Measurements from ENCODE around the gene GBX1. TPM values are rescaled to one million over a fixed set of nuclear protein-coding genes. Genes with fewer than 3 reads are reported as not detected.

Gene GBX1
- total RNA-seq, 1 experiment from 2014 or later, result not detected

- no peak overlapping the region for H3K56ac ChIP-seq (ENCODE audit: insufficient read length, low read depth, low read length)
- Mint-ChIP-seq H3K36me3 (ENCODE audit: insufficient read depth in 1 of 3, low read depth in 3 of 3) (peaks cover 24 to 39% (median 32%) of the 10 kb centered on the region in 3 experiments), H3K27ac (0 out of 7 replicates have a peak overlapping the region, but pooled peaks of 1 of the 3 experiments have one; percentile 11), H3K4me1 (peaks cover 19 to 21% of the 10 kb centered on the region in 2 experiments), H3K4me3 (no peak overlapping the region; a peak in 1 of 5 replicates), H3K9me3 (no peaks in the 10 kb centered on the region), H3K27me3 (ENCODE audit: low read depth) (peaks cover 6% of the 10 kb centered on the region)
- H3K79me2 ChIP-seq (ENCODE audit: insufficient read depth, low read length), result peaks cover 3% of the 10 kb centered on the region; the same call in 1 of the 2 replicates
- no peaks in the 10 kb centered on the region for H3K23me2 ChIP-seq (ENCODE audit: insufficient read length, low read depth, low read length, poor library complexity, severe bottlenecking)
- no peak overlapping the region for H3K4me2 ChIP-seq (ENCODE audit: insufficient read depth, insufficient read length, low read length)
- no peak overlapping the region for H3T11ph ChIP-seq (ENCODE audit: low read length)
- H3K18ac ChIP-seq (ENCODE audit: insufficient read length, low read depth, low read length), result no peak overlapping the region
- no peak overlapping the region for H2BK12ac ChIP-seq (ENCODE audit: insufficient read length, low read depth, low read length)
- TF ChIP-seq CTCF (conservative IDR thresholded peaks at IDR 0.05), result no peak
- no peak overlapping the region for H2AK5ac ChIP-seq (ENCODE audit: insufficient read length, low read length)
- WGBS (ENCODE audit: extremely low coverage, insufficient read length, low lambda C conversion rate), result no CpG with 5 or more reads among the region's 27 CpGs
- H3K9me3 ChIP-seq (ENCODE audit: control insufficient read depth, low read depth, low read length), result no peaks in the 10 kb centered on the region
- H2AFZ ChIP-seq (ENCODE audit: low read length), result no peak overlapping the region
- peaks cover 4% of the 10 kb centered on the region for H4K20me1 ChIP-seq (ENCODE audit: control insufficient read depth, insufficient read depth, insufficient read length)
- no peaks in the 10 kb centered on the region for H3K27me3 ChIP-seq (ENCODE audit: insufficient read depth, low read length)
- H2BK20ac ChIP-seq (ENCODE audit: low read depth, low read length, poor library complexity, severe bottlenecking), result no peak overlapping the region
- no peak overlapping the region for H2BK15ac ChIP-seq (ENCODE audit: low read depth, low read length)
- H3K4ac ChIP-seq (ENCODE audit: low read depth, low read length), result no peak overlapping the region
- H4K5ac ChIP-seq (ENCODE audit: insufficient read length, low read depth, low read length), result no peak overlapping the region
- no peak overlapping the region for H4K91ac ChIP-seq (ENCODE audit: insufficient read length, low read depth, low read length)
- no peak overlapping the region for H3K23ac ChIP-seq (ENCODE audit: insufficient read length, low read depth, low read length)
- H2BK5ac ChIP-seq (ENCODE audit: insufficient read length, low read length), result no peak overlapping the region
- H2BK120ac ChIP-seq (ENCODE audit: low read depth, low read length, poor library complexity, severe bottlenecking), result no peak overlapping the region
- H3K4me1 ChIP-seq (ENCODE audit: insufficient read depth, low read length), result peaks cover 7% of the 10 kb centered on the region; the same call in 1 of the 2 replicates
- no peak overlapping the region for H3K9ac ChIP-seq (ENCODE audit: extremely low read depth, insufficient read length, low read length)
- DNase-seq, result no peak
- H3K27ac ChIP-seq (ENCODE audit: insufficient read length, low read depth, low read length), result no peak overlapping the region
- H3K14ac ChIP-seq (ENCODE audit: insufficient read depth, low read length), result no peak overlapping the region
- no peak overlapping the region for H4K8ac ChIP-seq (replicated peaks; ENCODE audit: insufficient read length, low read depth, low read length)
- peaks cover 3% of the 10 kb centered on the region for H3K79me1 ChIP-seq (ENCODE audit: insufficient read depth, low read depth, low read length, poor library complexity, severe bottlenecking)
Observed at GRCh38 chr7:151116603-151117440, 50.7 kb downstream of the GBX1 start.
